AG09319 (cell line): Measurements from ENCODE around the gene COL7A1.

ENCODE experiments used
- DNase-seq: peaks from one replicate; pipeline ENCODE4 v3.0.0-alpha.2; 2010; ENCODE audit warnings: low read depth; ENCODE audit errors: extremely low read depth
- CTCF ChIP-seq: IDR thresholded peaks from 2 replicates; pipeline ENCODE4 v1.5.1; 2011; ENCODE audit warnings: low read depth, mild to moderate bottlenecking, inconsistent platforms, low read length, moderate library complexity

Gene COL7A1

GRCh38 chr3:48599509-48600285, 4.6 kb upstream of the COL7A1 start:
- no peak for DNase-seq
- TF ChIP-seq CTCF = no peak

- DNase-seq = no peak
- TF ChIP-seq CTCF = no peak
These were observed 4.0 kb upstream of the COL7A1 start for GRCh38 chr3:48599077-48599501.

GRCh38 chr3:48598323-48599076, 3.4 kb upstream of the COL7A1 start:
- no peak for TF ChIP-seq CTCF
- DNase-seq = peak; percentile 88

- no peak for TF ChIP-seq CTCF
These were observed 2.3 kb upstream of the COL7A1 start for GRCh38 chr3:48597408-48597800.

GRCh38 chr3:48596676-48597407, 1.7 kb upstream of the COL7A1 start:
- no peak for TF ChIP-seq CTCF
- DNase-seq = no peak

More at GRCh38 chr3:48597408-48597800, 2.3 kb upstream of the COL7A1 start:
- no peak for DNase-seq

GRCh38 chr3:48596157-48596556, 1.0 kb upstream of the COL7A1 start:
- no peak for DNase-seq
- no peak for TF ChIP-seq CTCF
